Hematopoietic multipotent progenitor cell (in vitro differentiated cells): Measurements from ENCODE around the gene SBNO2. TPM values are rescaled to one million over a fixed set of nuclear protein-coding genes. Genes with fewer than 3 reads are reported as not detected.
"Not testable (repeated sequence)": the region's sequence is repeated elsewhere in the genome, so short reads cannot be mapped to it uniquely, and the experiment has no call there.

Experiments used
- DNase-seq, 3 donors: peaks; one replicate each; pipeline ENCODE4 v3.0.0-alpha.2; 2011 to 2015; ENCODE audit warnings: low read depth in 2 of 3, low spot score in 2 of 3
- total RNA-seq: library from RNA; depleted of rRNA; stranded (reverse); fragments of >200 nt; gene quantifications from one replicate; pipeline ENCODE4 v1.2.3, GENCODE V29; 2012

The SBNO2 gene
- total RNA-seq, 1 donor: 60.3 TPM

- no peak for DNase-seq
Measured at GRCh38 chr19:1123885-1124677, 50.0 kb downstream of the SBNO2 start.

- no peak for DNase-seq
Measured at GRCh38 chr19:1123381-1123780, 50.7 kb downstream of the SBNO2 start.

- peak in 2 of 3 donors; percentile 26 to 46 for DNase-seq
Measured at GRCh38 chr19:1122972-1123363, 51.1 kb downstream of the SBNO2 start.

- DNase-seq: no peak
Measured at GRCh38 chr19:1122021-1122971, 51.8 kb downstream of the SBNO2 start.

GRCh38 chr19:1121395-1121794 is 52.7 kb downstream of the SBNO2 start:
- no peak for DNase-seq

GRCh38 chr19:1119475-1120217 is 54.4 kb downstream of the SBNO2 start:
- no peak for DNase-seq

GRCh38 chr19:1118999-1119398 is 55.1 kb downstream of the SBNO2 start:
- DNase-seq: no peak

GRCh38 chr19:1117654-1118053 is 56.4 kb downstream of the SBNO2 start:
- DNase-seq: no peak

GRCh38 chr19:1116726-1117581 is 57.1 kb downstream of the SBNO2 start:
- DNase-seq: no peak

- no peak for DNase-seq
Measured at GRCh38 chr19:1115646-1116420, 58.2 kb downstream of the SBNO2 start.

- not testable (repeated sequence) for DNase-seq
Measured at GRCh38 chr19:1114728-1115127, 59.3 kb downstream of the SBNO2 start.

GRCh38 chr19:1113986-1114483 is 60.0 kb downstream of the SBNO2 start:
- DNase-seq: no peak

- peak in 2 of 3 donors; percentile 87 to 91 for DNase-seq
Measured at GRCh38 chr19:1113030-1113985, 60.8 kb downstream of the SBNO2 start.

GRCh38 chr19:1112268-1113029 is 61.6 kb downstream of the SBNO2 start:
- no peak for DNase-seq

GRCh38 chr19:1111641-1112267 is 62.3 kb downstream of the SBNO2 start:
- no peak for DNase-seq

- no peak for DNase-seq
Measured at GRCh38 chr19:1110809-1111640, 63.0 kb downstream of the SBNO2 start.
